Loucy (cell line): ENCODE measurements around the gene CKLF.

ENCODE experiments used
- H2AFZ ChIP-seq: fragments of 200-600 bp; sonication (generic); 2 replicates; pipeline ENCODE4 v1.6.0; 2016; ENCODE audit warnings: antibody characterized with exemption, mild to moderate bottlenecking, low read length, moderate library complexity
- H3F3A ChIP-seq: fragments of 200-600 bp; 2 replicates; pipeline ENCODE4 v1.6.0; 2016; ENCODE audit warnings: antibody characterized with exemption, low read depth, mild to moderate bottlenecking
- H3K27me3 ChIP-seq: fragments of 200-600 bp; sonication (generic); 2 replicates; pipeline ENCODE4 v1.6.1; 2014; ENCODE audit warnings: low read length, mild to moderate bottlenecking; ENCODE audit not compliant: insufficient read depth, poor library complexity, severe bottlenecking
- H3K36me3 ChIP-seq: fragments of 200-600 bp; sonication (generic); 2 replicates; pipeline ENCODE4 v1.6.1; 2016; ENCODE audit warnings: low read length; ENCODE audit not compliant: insufficient read depth
- H3K4me1 ChIP-seq: fragments of 200-600 bp; sonication (generic); 2 replicates; pipeline ENCODE4 v1.5.1; 2014; ENCODE audit warnings: low read length, mild to moderate bottlenecking; ENCODE audit not compliant: insufficient read depth, poor library complexity, severe bottlenecking
- H3K4me2 ChIP-seq: fragments of 200-600 bp; sonication (generic); 2 replicates; pipeline ENCODE4 v1.6.0; 2014; ENCODE audit warnings: antibody characterized with exemption, low read length, low read depth, mild to moderate bottlenecking; ENCODE audit not compliant: poor library complexity, severe bottlenecking
- H3K4me3 ChIP-seq: fragments of 200-600 bp; sonication (generic); 2 replicates; pipeline ENCODE4 v1.5.1; 2014; ENCODE audit warnings: low read length, mild to moderate bottlenecking, mixed read lengths; ENCODE audit not compliant: poor library complexity, severe bottlenecking
- H3K79me2 ChIP-seq: fragments of 200-600 bp; sonication (generic); 2 replicates; pipeline ENCODE4 v1.6.1; 2014; ENCODE audit warnings: low read length; ENCODE audit not compliant: insufficient read depth
- H3K9ac ChIP-seq: fragments of 200-600 bp; sonication (generic); 2 replicates; pipeline ENCODE4 v1.6.0; 2014; ENCODE audit warnings: mild to moderate bottlenecking, low read depth, low read length, moderate library complexity; ENCODE audit not compliant: poor library complexity, severe bottlenecking
- H3K9me2 ChIP-seq: fragments of 200-600 bp; sonication (generic); replicated peaks from 2 replicates; pipeline ENCODE4 v1.6.1; 2016; ENCODE audit warnings: low read depth, low read length, mixed read lengths
- H3K9me3 ChIP-seq: fragments of 200-600 bp; sonication (generic); 2 replicates; pipeline ENCODE4 v1.6.1; 2014; ENCODE audit warnings: mild to moderate bottlenecking, antibody characterized with exemption, low read length, low read depth; ENCODE audit not compliant: insufficient read depth
- H4K20me1 ChIP-seq: fragments of 200-600 bp; sonication (generic); 2 replicates; pipeline ENCODE4 v1.6.0; 2014; ENCODE audit warnings: antibody characterized with exemption, low read length, mild to moderate bottlenecking; ENCODE audit not compliant: insufficient read depth, poor library complexity, severe bottlenecking
- CTCF ChIP-seq: fragments of 200-600 bp; sonication (generic); conservative IDR thresholded peaks from 2 replicates; pipeline ENCODE4 v1.5.1; 2014; ENCODE audit warnings: mild to moderate bottlenecking, antibody characterized with exemption, low read length
- EZH2phosphoT487 ChIP-seq: fragments of 200-600 bp; IDR thresholded peaks from 2 replicates; pipeline ENCODE4 v1.6.1; 2018; ENCODE audit warnings: antibody characterized with exemption, mild to moderate bottlenecking, moderate library complexity, borderline replicate concordance

CKLF gene

GRCh38 chr16:66580605-66581209 lies 28.3 kb downstream of the CKLF start:
- Histone ChIP-seq H3K27me3 (no peaks in the 10 kb centered on the region), H3K36me3 (no peaks in the 10 kb centered on the region), H3K4me1 (peaks cover 16% of the 10 kb centered on the region)

GRCh38 chr16:66581246-66581952 lies 29.0 kb downstream of the CKLF start:
- H4K20me1 ChIP-seq, result no peaks in the 10 kb centered on the region
- H3K9me3 ChIP-seq, result no peaks in the 10 kb centered on the region
- TF ChIP-seq EZH2phosphoT487, result no peak
- no peak for TF ChIP-seq CTCF
- H3K9ac ChIP-seq, result no peak overlapping the region
- no peaks in the 10 kb centered on the region for H3K36me3 ChIP-seq
- H3F3A ChIP-seq, result no peaks in the 10 kb centered on the region
- H3K4me2 ChIP-seq, result no peak overlapping the region
- H3K27me3 ChIP-seq, result no peaks in the 10 kb centered on the region
- peaks cover 20% of the 10 kb centered on the region for H3K4me1 ChIP-seq
- H2AFZ ChIP-seq, result no peak overlapping the region
- H3K9me2 ChIP-seq, result no peaks in the 10 kb centered on the region
- no peaks in the 10 kb centered on the region for H3K79me2 ChIP-seq
- no peak overlapping the region for H3K4me3 ChIP-seq

More at GRCh38 chr16:66580605-66581209, 28.3 kb downstream of the CKLF start:
- Histone ChIP-seq H3K9me3 (no peaks in the 10 kb centered on the region), H2AFZ (no peak overlapping the region), H3K9me2 (no peaks in the 10 kb centered on the region), H3K4me2 (no peak overlapping the region), H3F3A (no peaks in the 10 kb centered on the region), H4K20me1 (no peaks in the 10 kb centered on the region), H3K79me2 (no peaks in the 10 kb centered on the region), H3K4me3 (no peak overlapping the region), H3K9ac (no peak overlapping the region)
- no peak for TF ChIP-seq EZH2phosphoT487
- no peak for TF ChIP-seq CTCF

GRCh38 chr16:66585481-66586239 lies 33.3 kb downstream of the CKLF start:
- no peak overlapping the region for H3K4me3 ChIP-seq
- H3K79me2 ChIP-seq, result no peaks in the 10 kb centered on the region
- no peak overlapping the region for H3K4me2 ChIP-seq
- no peaks in the 10 kb centered on the region for H3F3A ChIP-seq
- H3K27me3 ChIP-seq, result no peaks in the 10 kb centered on the region
- no peak overlapping the region for H2AFZ ChIP-seq
- H3K9me2 ChIP-seq, result no peaks in the 10 kb centered on the region
- H4K20me1 ChIP-seq, result no peaks in the 10 kb centered on the region
- H3K4me1 ChIP-seq, result peaks cover 16% of the 10 kb centered on the region
- no peaks in the 10 kb centered on the region for H3K9me3 ChIP-seq
- TF ChIP-seq EZH2phosphoT487, result no peak
- no peak for TF ChIP-seq CTCF
- H3K9ac ChIP-seq, result no peak overlapping the region
- H3K36me3 ChIP-seq, result no peaks in the 10 kb centered on the region
